Cerebellar cortex (tissue), 1 donor: ENCODE data around the gene SPIRE1.
"Not testable (repeated sequence)": the region's sequence is repeated elsewhere in the genome, so short reads cannot be mapped to it uniquely, and the experiment has no call there.

ENCODE experiments used
- DNase-seq: peaks from one replicate; pipeline ENCODE4 v3.0.0-alpha.2; 2015; ENCODE audit warnings: low spot score

The SPIRE1 gene

DNA sequence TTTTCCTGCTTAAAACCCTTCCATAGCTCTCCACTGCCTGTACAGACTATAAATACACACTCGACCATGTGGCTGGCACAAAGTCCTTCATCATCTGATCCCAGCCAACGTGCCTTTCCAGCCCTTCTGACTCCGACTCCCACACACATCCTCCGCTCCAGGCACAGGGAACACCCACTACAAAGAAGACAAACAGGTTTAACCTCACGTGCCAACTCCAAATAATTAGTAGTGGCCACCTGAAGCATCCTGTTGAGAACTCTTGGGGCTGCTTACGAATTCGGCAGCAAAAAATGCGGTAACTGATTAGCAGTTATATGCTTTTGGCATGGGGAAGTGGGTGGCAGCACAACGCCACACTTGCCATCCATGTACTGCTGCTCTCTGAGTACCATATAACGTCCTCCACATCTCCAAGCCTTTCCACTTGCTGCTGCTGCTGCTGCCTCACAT is 12.1 kb downstream of the SPIRE1 start:
- peak; percentile 88 for DNase-seq

DNA sequence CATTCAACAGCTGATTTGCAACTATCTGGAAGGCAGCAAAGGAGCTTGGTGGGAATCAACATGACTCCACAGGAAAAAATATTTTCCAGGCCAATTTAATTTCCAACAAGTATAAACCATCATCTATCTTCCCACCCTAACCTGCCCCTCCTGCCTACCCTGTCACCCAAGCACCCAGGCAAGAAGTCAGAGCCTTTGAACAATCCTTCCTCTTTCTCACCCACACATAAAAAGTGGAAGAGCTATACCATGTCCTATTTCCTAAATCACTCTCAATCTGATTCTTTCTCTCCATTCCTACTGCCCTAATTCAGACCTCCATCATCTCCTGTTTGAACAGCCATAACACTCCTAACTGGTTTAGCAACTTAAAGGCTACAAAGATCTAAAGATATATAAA is 12.7 kb downstream of the SPIRE1 start:
- DNase-seq, result no peak

DNA sequence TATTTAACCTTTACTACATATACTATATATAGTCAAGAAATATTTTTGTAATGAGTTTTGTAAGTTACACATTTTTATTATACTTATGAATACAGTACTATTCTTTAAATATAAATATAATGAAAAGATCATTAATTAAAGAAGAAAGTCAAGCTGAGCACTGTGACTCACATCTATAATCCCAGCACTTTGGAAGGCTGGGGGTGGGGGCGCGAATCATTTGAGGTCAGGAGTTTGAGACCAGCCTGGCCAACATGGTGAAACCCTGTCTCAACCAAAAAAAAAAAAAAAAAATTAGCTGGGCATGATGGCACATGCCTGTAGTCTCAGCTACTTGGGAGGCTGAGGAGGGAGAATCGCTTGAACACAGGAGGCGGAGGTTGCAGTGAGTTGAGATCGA is 14.2 kb downstream of the SPIRE1 start:
- not testable (repeated sequence) for DNase-seq

DNA sequence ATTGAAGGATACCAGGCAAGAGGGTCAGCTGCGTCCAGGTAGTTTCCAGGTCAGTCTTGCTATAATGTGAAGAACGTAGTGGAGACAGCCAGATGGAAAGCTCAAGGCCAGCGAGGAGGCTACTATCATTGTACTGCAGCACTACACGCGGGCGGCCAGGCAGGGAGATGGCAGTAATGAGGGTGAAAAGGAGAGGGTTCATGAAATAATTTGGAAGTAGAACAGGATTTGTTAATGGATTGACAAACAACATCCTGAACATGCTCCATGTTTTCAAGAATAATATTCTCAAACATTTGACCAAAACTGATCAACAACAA is 17.1 kb downstream of the SPIRE1 start:
- peak; percentile 27 for DNase-seq

DNA sequence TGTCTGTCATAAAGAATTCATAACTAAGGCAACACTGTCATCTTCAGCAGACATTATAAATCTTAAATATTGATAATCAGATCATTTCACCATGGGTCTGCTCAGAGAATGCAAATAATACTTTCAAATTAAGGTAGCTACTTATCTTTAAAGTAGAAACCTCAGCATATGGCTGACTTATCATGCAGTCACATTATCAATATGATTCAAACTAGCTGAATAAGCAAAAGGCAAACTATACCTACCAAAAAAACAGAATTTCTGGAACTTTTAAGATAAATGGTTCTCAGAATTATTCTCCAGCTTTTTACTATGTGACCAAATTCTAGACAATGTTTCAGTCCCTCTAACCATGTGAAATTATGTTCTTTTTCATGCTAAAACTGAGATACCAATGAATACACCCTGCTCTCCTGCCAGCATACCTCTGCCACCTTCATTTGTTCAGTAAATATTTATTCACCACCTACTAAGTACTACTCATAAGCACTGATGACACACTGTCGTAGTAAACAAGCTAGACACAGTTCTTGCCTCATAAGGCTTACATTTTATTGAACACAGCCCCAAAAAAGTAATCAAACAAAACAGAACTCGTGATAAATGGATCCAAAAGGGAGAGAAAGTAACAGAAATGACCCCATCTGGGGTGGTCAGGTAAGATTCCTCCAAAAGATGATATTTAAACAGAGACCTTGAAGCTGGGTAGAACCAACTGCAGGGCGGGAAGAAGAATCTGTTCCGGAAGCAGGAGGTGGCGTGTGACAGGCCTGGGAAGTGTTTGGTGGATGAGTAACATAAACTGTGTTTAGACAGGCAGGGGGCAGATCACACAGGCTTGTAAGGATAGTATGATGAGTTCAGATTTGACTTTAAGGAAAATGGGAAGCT is 17.7 kb downstream of the SPIRE1 start:
- no peak for DNase-seq

DNA sequence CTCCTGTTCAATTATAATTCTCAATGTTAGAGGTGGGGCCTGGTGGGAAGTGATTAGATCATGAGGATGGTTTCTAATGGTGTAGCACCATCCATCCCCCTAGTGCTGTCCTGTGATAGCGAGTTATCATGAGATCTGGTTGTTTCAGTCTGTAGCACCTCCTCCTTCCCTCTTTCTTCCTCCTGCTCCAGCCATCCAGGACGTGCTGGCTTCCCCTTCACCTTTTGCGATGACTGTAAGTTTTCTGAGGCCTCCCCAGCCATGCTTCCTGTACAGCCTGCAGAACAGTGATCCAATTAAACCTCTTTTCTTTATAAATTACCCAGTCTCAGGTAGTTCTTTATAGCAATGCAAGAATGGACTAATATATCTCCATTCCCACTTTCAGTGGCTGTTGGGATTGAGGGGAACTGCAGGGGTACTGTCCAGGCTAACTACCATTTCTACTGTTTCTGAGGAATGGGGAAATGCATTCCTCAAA is 19.2 kb downstream of the SPIRE1 start:
- no peak for DNase-seq

DNA sequence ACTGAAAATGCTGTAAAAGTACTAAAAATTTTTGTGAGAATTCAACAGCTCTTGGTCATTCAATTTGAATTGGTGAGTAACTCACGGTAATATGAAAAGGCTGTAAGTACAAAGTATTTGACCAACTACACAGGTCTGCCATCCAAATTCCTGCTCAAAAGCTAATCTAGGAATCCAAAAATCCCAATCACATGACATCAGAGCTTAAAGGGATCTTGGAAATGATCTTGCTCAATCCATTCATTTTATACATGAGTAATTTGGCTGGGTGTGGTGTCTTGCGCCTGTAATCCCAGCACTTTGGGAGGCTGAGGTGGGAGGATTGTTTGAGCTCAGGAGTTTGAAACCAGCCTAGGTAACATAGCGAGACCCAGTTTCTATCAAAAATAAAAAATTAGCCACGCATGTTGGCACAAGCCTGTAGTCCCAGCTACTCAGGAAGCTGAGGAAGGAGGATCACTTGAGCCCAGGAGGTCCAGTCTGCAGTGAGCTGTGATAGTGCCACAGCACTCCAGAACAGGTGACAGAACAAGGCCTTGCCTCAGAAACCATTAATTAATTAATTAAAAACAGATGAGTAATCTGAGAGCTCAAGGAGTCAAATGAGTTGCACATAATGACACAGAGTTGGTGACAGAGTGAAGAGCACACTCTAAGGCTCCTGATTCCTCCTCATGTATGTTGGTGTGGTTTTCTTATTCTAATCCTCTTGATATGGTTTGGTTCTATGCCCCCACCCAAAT is 19.8 kb downstream of the SPIRE1 start:
- DNase-seq, result no peak

DNA sequence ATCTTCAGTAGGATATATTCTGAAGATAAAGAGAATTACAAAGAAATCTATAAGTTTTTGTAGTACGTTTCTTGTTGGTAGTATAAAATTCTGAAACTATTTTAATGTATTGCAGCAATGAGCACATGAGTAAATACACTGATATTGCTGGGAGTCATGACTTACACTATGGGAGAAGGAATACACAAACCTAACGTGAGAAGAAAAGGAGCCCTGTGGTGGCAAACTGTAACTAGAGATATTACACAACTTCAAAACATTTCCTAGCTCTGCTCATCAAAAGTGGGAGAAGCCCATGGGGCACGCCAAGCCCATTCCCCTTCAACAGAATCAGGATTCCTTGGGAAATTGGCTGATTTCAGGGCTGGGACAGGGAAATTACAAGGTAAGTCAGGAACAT is 20.5 kb downstream of the SPIRE1 start:
- no peak for DNase-seq

DNA sequence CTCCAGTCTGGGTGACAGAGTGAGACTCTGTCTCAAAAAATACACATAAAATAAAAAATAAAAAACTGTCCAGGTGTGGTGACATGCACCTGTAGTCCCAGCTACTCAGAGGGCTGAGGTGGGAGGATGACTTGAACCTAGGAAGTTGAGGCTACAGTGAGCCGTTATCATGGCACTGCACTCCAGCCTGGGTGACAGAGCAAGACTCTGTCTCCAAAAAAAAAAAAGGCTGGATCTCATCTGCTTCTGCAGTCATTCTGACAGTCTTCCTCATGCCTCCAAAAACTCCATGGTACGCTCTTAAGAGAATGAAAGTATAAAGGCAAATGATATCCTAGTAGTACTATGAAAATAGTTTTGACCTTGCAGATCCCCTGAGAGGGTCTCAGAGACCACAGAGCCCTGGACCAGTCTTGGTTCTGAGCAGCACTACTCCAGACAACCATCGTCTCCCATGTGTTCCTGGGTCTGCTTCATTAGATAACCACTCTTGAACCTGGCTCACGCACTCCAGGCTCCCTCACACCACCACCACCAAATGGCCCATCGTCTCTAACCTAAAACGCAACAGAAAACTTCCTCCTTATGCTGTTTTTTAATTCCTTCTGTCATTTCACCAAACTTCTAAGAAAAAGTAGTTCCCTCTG is 26.0 kb downstream of the SPIRE1 start:
- DNase-seq, result no peak

DNA sequence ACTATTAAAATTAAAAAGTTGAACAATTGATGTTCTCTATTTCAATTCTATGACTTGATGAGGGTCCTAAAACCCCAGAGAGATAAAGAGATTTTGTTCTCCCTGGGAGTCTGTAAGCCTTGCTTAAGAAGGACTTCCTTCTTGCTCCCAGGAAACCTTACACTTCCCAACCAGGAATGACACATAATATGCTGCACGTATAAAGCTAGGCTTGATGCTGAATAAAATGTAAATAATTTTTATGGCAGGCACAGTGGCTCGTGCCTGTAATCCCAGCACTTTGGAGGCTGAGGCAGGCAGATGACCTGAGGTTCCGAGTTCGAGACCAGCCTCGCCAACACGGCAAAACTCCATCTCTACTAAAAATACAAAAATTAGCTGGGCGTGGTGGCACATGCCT is 27.8 kb downstream of the SPIRE1 start:
- no peak for DNase-seq

DNA sequence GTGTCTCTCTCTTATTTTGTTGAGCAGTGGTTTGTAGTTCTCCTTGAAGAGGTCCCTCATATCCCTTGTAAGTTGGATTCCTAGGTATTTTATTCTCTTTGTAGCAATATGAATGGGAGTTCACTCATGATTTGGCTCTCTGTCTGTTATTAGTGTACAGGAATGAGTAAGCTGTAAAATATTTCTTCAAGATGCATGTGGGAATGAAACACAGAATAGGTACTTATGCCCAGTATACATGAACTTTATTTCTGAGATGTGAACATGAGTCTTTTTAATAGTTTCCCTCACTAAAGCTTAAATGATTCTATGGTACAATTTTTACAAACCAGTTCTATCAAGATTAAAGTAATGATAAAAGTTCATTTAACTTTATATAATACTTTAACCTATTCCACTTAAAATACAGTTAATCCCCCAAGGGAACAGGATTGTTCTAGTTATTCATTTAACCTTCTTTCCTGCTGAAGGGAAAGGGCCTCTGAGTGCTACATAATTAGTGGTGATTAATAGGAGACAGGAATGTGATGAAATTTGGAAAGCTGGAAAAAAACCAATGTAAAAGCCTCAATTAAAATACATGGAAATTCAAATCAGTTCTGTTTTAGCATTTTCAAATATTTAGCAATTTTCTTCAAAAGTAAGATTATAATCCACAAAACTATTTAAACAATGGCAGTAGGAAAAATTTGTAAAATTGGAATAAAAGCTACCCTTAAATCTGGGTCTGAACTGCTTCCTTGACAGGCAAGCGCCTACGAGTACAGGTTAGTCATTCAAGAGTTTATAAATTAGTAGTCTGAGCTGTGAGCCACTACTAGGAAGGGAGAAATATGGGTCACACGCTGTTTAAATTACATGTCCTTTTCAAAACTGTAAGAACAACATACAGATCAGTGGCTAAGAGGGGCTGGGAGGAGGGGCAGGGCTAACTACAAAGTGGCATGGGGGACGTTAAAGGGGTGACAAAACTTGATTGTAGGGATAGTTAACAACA is 28.9 kb downstream of the SPIRE1 start:
- no peak for DNase-seq

DNA sequence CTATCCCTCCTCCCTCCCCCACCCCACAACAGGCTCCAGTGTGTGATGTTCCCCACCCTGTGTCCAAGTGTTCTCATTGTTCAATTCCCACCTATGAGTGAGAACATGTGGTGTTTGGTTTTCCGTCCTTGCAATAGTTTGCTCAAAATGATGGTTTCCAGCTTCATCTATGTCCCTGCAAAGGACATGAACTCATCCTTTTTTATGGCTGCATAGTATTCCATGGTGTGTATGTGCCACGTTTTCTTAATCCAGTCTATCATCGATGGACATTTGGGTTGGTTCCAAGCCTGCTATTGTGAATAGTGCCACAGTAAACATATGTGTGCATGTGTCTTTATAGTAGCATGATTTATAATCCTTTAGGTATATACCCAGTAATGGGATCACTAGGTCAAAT is 30.7 kb downstream of the SPIRE1 start:
- DNase-seq, result not testable (repeated sequence)

DNA sequence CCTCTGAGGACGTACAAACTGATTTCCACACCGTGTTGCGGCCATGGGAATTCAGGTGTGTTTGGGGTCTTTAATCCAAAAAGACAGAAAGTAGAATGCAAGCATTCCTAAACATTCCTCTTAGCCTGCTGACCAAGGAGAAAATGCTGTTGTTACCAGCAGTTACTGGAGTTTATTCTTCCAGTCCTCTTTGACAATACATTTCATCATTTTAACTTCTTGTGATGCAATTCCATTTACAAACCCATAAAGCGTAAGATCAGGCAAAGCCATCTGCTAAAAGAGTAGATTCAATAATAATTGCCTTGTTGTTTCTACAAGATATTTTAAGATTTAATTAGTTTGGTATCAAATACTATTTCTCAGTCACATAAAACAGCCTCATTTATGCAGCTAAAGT is 32.7 kb downstream of the SPIRE1 start:
- DNase-seq, result no peak

DNA sequence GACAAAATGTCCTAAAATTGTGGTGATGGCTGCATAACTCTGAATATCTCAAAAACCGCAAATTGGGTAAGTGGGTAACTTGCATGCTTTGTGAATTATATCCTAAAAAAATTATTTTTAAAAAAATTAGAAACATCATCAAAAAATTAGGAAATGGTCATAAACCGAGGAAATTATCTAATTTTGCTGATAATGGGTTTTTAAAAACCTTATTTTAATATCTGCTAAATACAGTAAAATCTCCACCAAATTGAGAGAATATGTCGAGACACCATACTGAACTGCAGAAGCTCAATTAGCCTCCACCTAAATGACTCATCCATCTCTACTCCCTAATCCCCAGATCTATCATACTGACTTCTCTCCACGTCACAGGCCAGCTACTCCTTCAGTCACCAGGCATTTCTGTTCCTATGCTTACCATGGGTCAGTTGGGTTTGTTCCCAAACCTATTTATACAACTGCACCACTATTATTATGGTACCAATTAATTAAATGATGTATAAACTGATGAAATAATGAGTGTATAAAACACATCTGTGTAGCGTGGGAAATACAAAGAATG is 36.1 kb downstream of the SPIRE1 start:
- no peak for DNase-seq

DNA sequence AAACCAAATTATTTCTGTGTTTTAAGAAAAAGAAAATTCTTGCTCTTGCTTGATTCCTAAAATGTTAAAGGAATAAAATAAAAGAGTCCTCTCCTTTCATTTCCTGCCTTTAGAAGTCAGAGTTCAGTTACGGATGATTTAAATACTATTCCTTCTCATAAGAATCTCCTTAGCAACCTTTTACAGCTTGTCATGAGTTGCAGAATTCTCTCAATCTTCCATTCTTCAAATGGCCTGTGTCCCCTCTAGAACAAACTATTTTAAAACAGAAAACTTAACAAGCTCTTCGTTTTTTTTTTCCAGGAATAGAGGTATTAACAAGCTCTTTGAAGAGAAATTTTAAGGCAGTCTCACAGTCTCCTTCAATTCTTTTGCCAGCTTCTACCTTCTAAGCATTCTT is 42.2 kb downstream of the SPIRE1 start:
- no peak for DNase-seq

DNA sequence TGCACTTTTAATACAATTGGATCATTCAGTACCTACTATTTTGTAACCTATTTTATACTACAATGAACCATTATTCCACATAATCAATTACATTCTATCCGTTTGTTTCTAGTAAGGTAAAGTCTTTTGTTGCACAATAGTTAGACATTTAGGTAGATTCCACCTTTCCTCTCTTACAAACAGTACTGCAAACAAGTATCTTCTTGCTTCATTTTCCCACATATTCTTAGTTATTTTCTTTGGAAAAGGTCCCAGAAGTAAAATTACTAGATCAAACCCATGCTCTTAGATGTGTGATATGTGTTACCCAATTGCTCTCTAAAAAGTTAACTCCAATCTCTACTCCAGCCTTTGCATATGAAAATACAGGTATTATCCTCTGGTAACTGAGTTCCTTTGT is 49.6 kb downstream of the SPIRE1 start:
- no peak for DNase-seq

DNA sequence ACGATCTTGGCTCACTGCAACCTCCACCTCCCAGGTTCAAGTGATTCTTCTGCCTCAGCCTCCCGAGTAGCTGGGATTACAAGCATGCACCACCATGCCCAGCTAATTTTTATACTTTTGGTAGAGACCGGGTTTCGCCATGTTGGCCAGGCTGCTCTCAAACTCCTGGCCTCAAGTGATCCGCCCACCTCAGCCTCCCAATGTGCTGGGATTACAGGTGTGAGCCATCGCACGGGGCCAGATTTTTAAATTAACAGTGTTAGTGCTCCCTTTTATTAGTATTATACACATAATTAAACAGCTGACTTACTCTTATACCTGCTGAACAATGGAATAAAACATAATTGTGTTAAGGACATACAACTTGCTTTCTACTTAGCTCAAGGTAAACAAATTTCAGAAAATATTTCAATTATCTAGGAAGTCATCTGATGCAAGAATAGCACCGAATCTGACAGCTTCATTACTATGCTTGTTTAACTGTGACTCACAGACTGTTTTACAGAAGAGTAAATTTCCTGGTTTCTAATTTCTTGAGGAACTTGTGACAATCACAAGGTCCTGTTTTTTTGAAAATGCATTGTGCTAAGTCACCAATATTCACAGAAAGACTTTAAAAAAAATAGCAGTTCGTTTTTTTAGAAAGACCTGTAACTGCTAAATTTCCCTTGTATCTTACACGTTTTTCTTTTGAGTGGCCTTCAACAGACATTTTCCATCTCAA is 51.2 kb downstream of the SPIRE1 start:
- DNase-seq, result no peak

DNA sequence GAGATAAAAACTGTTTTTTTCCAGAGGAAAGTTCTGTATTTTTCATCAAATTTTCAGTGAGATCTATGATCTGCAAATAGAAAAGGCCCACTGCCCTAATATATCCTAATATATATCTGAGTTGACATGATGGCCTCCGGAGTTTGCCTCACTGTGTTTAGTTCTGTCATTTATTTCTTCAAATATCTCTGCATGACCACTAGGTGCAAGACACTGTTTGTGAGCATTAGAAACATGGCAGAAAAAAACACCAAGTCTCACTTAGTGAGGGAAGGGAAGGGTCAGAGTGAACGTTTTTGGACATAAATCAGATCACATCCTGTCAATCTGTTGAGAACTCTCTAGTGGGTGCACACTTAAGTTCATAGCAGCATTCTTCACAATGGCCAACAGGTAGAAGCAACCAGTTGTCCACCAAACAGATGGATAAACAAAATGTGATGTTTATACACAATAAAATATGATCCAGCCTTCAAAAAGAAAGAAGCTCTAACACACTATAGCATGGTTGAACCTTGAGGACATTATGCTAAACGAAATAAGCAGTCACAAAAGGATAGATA is 53.4 kb downstream of the SPIRE1 start:
- no peak for DNase-seq

DNA sequence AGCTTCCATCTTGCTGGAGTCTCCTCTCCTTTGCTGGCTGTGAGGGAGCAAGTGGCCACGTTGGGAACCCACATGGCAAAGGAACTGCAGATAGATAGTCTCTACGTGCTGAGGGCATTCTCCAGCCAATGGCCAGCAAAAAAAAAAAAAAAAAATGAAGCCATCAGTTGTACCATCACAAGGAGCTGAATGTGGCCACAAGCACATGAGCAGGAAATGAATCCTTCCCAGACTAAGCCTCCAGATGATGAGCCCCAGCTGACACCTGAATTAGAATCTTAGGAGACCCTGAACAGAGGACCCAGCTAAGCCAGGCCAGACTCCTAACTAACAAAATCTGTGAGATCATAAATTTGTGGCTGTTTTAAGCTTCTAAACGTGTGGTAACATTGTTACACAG is 57.9 kb downstream of the SPIRE1 start:
- DNase-seq, result no peak

DNA sequence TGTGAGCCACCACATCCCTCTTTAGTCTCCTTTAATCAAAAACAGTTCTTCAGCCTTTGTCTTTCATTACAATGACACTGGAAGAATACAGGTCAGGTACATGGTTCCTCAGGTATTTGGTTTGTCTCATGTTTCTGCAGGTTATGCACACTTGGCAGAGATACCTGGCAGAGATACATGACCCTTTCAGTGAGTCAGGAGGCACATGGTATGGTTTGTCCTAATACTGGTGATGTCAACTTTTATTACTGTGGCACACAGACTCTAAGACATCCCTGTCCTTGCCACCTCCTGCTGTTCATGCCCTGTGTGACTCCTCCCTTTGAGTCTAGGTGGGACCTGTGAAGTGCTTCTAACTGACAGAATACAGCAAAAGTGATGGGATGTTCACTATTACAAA is 58.4 kb downstream of the SPIRE1 start:
- no peak for DNase-seq
